Fibroblast of pulmonary artery (primary cell): ENCODE results near the gene NFKBIE.

ENCODE experiments used
- DNase-seq: peaks from one replicate; pipeline ENCODE4 v3.0.0-alpha.2; 2010; ENCODE audit warnings: low read depth
- H3K4me3 ChIP-seq: replicated peaks from 2 replicates; pipeline ENCODE4 v1.5.1; 2011; ENCODE audit warnings: low read depth, mild to moderate bottlenecking, control low read depth, low read length, moderate library complexity
- TF ChIP-seq, protein P1 (sequence below): IDR thresholded peaks from 2 replicates; pipeline ENCODE4 v1.5.1; 2011; ENCODE audit warnings: mild to moderate bottlenecking, control low read depth, low read length, inconsistent platforms; ENCODE audit errors: missing control alignments

Gene NFKBIE

DNA sequence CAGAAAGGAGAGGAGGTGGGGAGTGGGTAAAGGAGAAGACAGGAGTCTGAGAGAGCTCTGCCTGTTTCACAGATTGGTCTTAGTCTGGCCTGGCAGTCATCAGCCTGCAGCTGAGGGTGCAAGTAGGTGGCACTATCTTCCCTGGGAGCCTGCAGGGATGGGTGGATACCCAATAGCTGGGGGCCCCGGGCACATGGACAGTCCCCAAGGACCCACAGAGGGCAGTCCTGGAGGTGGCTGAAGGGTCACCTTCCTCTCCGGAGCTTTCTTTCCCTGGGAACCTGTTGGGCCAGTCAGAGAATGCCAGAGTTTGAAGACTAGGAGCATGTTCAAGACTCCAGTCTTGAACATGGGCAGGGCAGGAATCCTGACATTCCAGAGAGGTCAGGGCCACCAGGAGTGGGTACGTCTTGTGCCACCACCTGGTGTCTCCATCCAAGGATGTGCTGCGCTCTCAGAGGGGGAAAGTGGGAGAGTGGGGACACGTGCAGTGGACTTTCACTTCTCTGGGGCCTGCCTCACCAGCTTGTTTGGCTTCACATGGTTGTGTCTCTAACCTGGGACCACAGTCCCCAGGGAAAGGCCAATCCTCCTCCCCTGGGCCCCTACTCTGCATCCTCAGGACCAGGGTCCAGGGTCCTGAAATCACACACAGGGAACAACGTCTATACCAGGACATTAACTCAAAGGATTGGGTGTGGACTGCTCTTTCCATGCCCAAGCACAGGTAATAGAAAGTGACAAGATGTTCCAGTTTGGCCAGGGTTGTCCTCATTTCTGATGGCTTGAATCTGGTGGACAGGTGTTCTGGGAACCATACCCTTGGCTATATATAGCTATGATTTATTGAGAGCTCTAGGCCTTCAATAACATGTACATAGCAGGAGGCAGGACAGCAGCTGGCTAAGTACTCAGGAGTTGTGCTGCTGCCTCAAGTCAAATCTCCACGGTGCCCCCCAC is 29.8 kb upstream of the NFKBIE start:
- DNase-seq = no peak
- TF ChIP-seq, protein P1, sequence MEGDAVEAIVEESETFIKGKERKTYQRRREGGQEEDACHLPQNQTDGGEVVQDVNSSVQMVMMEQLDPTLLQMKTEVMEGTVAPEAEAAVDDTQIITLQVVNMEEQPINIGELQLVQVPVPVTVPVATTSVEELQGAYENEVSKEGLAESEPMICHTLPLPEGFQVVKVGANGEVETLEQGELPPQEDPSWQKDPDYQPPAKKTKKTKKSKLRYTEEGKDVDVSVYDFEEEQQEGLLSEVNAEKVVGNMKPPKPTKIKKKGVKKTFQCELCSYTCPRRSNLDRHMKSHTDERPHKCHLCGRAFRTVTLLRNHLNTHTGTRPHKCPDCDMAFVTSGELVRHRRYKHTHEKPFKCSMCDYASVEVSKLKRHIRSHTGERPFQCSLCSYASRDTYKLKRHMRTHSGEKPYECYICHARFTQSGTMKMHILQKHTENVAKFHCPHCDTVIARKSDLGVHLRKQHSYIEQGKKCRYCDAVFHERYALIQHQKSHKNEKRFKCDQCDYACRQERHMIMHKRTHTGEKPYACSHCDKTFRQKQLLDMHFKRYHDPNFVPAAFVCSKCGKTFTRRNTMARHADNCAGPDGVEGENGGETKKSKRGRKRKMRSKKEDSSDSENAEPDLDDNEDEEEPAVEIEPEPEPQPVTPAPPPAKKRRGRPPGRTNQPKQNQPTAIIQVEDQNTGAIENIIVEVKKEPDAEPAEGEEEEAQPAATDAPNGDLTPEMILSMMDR = no peak
- no peak overlapping the region for H3K4me3 ChIP-seq

DNA sequence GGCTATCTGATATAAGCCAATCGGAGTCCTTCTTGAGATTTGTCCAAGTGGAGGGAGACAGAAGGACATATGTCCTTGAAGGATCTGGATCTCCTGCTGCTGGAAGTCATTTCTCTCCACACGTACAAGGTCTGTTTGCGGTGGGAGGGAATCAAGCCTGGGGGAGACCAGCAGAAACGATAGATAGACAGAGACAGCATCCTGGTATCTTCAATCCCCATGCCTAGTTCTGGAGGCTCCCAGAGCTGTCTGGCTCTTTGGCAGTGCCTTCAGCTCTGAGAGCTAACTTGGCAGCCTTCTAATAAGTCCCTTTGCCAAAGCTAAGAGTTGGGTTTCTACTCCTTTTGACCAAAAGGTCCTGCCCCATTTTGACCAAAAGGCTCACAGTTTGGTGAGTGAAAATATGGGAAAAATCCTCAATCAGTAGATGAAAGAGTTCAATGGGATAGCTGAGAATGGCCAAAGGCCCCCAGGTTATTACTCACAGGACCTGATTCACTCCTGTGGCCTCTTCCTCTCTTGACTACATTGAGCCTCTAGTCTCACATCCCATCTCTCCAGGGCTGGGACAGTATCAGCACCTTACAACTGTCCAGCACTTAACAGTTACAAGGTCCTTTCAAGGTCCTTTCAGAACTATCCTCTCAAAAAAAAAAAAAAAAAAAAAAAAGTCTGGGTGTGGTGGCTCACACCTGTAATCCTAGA is 27.5 kb upstream of the NFKBIE start:
- no peak overlapping the region for H3K4me3 ChIP-seq
- DNase-seq = no peak
- TF ChIP-seq, protein P1 = no peak

DNA sequence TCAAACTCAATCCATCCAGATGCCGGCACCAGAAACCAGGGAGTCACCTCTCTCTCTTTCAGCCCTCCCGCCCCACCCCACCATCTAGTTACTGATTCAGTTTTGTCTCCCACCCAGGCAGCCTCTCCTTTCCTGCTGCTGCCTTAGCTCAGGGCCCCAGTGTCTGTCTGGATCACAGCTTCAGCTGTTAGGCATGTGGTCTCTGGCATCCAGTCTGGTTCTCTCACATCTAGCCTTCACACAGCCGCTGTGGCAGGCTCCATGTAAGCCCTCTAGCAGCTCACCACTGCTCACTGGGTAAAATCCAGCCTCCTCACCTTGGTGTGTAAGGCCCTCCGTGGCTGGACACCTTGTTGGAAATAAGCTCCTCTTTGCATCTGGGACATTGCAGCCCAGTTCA is 26.5 kb upstream of the NFKBIE start:
- TF ChIP-seq, protein P1 = no peak
- no peak for DNase-seq

DNA sequence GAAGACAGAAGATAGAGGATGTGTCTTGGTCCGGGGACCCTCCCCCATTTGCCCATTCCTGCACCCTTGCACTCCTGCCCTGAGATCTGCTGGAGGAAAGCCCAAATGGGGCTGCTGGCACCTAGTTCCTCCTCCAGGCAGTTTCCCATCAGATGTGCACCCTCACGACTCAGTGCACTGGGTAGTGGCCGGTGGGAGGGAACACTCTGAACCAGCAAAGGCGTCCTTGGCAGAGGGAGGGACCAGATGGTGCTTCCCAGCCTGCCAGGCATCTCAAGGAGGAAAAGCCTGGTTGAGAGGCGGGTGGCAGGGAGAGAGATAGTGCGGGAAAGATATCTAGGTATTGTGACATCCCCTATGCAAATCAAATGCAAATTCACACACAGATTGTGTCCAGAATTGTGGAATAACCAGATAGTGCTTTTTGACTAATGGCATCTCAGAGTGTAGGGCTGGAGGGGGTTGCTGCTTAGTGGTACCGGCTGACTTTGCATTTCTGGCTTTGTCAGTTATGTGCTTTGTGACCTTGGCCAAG is 24.4 kb upstream of the NFKBIE start:
- no peak overlapping the region for H3K4me3 ChIP-seq
- DNase-seq = no peak
- TF ChIP-seq, protein P1 = no peak

More for the DNA sequence above, 26.5 kb upstream of the NFKBIE start:
- no peak overlapping the region for H3K4me3 ChIP-seq

DNA sequence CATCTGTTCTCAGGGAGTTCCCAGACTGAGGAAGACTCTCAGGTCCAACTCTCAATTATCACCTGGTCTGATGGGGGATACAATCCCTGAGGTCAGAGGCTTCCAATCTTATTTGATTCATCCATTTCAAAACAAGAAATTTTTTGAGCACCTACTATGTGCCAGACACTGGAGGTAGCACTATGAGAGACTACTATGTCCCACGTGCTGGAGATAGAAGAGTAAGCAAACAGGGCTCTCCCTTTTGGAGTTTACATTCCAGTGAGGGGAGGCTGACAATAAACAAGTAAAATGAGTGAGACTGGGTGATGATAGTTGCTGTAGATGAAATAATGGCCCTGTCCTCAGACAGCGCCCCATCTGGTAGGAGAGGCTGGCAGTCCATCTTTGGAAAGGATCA is 21.4 kb upstream of the NFKBIE start:
- TF ChIP-seq, protein P1 = no peak
- no peak for DNase-seq

DNA sequence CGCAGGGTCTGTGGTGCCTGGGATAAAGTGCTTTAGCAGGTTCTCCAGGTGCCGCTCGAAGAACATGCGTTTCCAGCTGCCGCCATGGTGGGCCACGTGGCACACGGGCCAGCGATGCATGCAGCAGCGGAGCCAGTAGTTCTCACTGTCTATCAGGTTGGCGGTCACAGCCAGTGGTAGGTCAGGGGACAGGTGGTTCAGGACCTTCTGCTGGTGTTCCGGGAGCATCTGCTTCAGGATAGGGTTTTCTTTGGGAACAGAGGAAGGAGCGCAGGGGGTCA is 20.9 kb upstream of the NFKBIE start:
- no peak for DNase-seq
- TF ChIP-seq, protein P1 = no peak

More for the DNA sequence above, 21.4 kb upstream of the NFKBIE start:
- H3K4me3 ChIP-seq = no peak overlapping the region

More for the DNA sequence above, 20.9 kb upstream of the NFKBIE start:
- no peak overlapping the region for H3K4me3 ChIP-seq
